ENCODE results near the gene UGT1A4.

UGT1A4 gene

DNA sequence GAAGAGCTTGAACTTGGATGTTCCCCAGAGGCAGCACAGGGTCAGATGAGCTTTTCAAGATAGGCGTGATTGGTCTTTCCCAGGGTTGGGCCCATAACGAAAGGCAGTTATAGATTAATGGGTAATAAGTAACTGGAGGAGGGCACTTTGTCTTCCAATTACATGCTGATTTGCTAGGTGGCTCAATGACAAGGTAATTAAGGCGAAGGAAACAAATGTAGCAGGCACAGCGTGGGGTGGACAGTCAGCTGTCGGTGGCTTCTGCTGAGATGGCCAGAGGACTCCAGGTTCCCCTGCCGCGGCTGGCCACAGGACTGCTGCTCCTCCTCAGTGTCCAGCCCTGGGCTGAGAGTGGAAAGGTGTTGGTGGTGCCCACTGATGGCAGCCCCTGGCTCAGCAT lies at the start of gene UGT1A4:
UGT1A4 (plus strand) TSS at position 185 of the 400 bp plus-strand sequence; CDS start at position 270, 85 bp downstream.
- DNase-seq (ENCODE audit: low read depth) = no peak

- no peak for DNase-seq (ENCODE audit: low read depth)
Measured at GRCh38 chr2:233671290-233672161, 47.0 kb upstream of the UGT1A4 start, which contains the start of gene UGT1A9. Gene UGT1A9, plus strand, starts transcription at chr2:233671898. Its CDS starts 37 bp downstream, at chr2:233671935.

GRCh38 chr2:233672886-233673285 lies 45.6 kb upstream of the UGT1A4 start:
- no peak for DNase-seq (ENCODE audit: low read depth)

DNA sequence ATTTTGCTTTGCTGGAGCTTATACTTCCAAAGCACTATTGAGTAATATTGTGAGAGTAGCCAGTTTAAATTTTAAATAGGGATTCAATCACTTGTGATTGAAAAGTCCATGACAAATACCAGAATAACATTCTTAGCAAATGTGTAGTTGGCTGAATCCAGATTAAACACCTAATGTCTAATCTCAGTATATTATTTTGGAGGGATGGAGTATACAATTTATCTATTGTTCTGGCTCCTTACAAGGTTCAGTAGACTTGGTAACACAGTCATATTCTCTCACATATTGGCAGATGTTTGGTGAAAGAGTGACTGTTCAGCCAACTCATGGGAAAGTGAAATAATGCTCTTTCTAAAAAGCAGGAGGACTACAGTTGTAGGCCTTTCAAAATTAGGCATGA lies 44.6 kb upstream of the UGT1A4 start:
- DNase-seq (ENCODE audit: low read depth) = no peak

- DNase-seq (ENCODE audit: low read depth) = no peak
Measured at GRCh38 chr2:233674314-233674713, 44.2 kb upstream of the UGT1A4 start.

GRCh38 chr2:233674995-233675394 lies 43.5 kb upstream of the UGT1A4 start:
- no peak for DNase-seq (ENCODE audit: low read depth)

DNA sequence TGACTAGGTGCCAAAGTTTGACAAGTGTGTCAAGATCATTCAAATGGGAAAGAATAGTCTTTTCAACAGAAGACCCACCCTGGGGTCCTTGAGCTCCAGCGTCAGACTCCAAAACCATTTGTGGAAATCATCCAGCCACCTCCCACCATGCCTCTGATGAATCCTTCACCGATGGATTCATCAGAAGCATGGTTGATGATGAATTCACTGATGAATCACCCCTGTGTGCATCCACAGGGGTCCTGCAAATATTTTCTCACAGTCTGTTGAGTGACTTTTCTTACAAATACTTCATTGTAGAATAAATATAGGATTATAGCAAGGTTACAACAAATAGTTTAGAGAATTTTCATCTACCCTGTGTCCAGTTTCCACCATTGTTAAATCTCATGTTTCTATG lies 42.5 kb upstream of the UGT1A4 start:
- DNase-seq (ENCODE audit: low read depth) = peak; percentile 6

GRCh38 chr2:233679196-233679595 lies 39.3 kb upstream of the UGT1A4 start:
- DNase-seq (ENCODE audit: low read depth) = no peak

DNA sequence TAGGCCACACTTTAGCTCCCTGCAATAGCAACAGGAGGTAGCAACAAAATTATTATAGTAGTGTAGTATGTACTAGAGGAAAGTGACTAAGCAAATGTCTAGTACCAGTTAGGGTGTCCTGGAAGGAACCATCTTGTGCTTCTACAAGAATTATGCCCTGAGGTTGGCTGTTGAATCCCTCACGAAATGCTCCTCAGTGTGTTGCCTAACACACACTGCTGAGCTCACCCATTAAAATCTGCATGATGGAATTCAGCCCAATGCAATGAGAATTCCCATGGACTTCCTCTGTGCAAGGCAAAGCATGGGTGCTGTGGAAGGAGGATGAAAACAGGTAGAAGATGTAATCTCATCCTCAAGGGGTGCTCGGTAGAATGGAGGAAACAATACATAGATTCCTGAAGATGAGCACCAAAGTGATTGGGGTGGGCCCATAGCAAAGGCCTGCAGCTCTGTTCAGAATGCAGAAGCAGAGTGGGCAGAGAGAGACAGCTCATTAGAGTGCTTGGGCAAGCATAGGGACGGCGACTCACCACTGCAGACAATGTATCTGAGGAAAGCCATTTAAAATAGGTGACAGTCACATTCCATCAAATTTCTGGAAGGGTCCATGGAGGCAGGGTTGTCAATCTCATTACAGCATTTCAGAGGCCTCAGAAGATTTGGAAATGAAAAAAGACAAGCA lies 38.0 kb upstream of the UGT1A4 start:
- no peak for DNase-seq (ENCODE audit: low read depth)

DNA sequence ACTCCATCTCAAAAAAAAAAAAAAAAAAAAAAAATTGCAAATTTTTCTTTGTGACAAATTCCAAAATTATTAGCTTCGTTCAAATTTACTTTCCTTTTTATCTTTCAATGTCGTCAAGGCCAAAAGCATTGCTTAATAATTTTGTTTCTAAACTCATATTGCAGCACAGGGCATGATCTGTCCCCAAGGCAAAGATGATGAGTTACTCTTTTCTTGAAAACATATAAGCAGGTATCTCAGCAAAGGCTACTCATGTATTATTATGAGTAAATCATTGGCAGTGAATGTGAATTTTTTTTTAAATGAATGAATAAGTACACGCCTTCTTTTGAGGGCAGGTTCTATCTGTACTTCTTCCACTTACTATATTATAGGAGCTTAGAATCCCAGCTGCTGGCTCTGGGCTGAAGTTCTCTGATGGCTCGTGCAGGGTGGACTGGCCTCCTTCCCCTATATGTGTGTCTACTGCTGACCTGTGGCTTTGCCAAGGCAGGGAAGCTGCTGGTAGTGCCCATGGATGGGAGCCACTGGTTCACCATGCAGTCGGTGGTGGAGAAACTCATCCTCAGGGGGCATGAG lies 36.9 kb upstream of the UGT1A4 start, which contains the start of gene UGT1A7:
UGT1A7 (plus strand) TSS at position 381 of the 579 bp plus-strand sequence; CDS start at position 418, 37 bp downstream.
- no peak for DNase-seq (ENCODE audit: low read depth)

DNA sequence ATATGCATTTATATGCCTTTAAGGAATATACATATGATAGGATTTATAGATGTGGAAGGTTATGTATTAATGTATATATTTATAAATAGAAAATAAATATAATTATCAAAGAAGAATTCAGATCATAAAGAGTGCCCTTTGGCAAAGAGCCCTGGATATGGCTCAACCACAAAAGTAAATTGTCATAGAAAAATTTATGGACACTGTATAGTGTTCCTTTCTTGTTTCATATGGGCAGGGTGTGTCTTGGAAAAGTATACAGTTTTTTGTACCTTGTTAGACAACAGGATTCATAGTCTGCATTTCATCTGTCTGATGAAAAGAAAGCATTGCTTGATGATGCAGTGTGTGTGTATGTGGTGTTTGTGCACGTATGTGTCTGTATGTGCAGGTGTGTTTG lies 33.9 kb upstream of the UGT1A4 start:
- DNase-seq (ENCODE audit: low read depth) = no peak

DNA sequence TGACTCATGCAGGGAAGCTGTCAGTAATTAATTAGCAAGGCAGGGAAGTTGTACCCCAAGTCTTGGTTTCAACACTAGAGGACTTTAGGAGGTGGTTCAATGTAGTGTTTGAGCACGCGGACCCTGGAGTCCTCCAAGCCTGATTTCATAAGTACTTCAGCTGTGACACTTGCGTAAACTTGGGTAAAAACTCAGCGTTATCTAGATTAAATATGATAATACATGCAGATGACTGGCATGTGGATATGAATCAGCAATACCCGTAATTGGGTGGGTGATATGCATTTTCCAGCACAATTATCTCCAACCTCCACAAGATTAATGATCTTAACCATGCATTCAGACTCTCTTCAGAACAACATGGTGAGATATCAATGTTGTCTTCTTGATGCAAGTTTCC lies 31.6 kb upstream of the UGT1A4 start:
- DNase-seq (ENCODE audit: low read depth) = no peak

GRCh38 chr2:233688341-233688740 lies 30.2 kb upstream of the UGT1A4 start:
- no peak for DNase-seq (ENCODE audit: low read depth)

- no peak for DNase-seq (ENCODE audit: low read depth)
Measured at GRCh38 chr2:233689031-233689430, 29.5 kb upstream of the UGT1A4 start.

- no peak for DNase-seq (ENCODE audit: low read depth)
Measured at GRCh38 chr2:233689501-233689900, 29.0 kb upstream of the UGT1A4 start.

DNA sequence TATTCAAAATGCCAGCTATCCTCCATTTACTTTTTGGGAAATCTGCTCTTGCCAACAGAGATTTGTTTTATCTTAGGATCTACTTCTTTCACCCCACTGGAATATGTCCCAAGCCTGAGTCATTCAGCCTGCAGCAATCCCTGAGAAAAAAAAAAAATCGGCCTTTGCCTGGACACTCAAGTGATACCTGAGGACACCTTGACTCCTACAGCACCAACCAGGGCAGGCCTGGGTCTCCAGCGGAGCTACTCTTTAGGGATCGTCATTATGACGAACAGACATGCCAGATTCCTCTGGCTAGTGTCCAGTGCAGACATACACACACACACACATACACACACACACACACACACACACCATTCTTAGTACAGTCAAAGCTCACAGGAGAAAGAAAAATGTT lies 28.1 kb upstream of the UGT1A4 start:
- DNase-seq (ENCODE audit: low read depth) = no peak

DNA sequence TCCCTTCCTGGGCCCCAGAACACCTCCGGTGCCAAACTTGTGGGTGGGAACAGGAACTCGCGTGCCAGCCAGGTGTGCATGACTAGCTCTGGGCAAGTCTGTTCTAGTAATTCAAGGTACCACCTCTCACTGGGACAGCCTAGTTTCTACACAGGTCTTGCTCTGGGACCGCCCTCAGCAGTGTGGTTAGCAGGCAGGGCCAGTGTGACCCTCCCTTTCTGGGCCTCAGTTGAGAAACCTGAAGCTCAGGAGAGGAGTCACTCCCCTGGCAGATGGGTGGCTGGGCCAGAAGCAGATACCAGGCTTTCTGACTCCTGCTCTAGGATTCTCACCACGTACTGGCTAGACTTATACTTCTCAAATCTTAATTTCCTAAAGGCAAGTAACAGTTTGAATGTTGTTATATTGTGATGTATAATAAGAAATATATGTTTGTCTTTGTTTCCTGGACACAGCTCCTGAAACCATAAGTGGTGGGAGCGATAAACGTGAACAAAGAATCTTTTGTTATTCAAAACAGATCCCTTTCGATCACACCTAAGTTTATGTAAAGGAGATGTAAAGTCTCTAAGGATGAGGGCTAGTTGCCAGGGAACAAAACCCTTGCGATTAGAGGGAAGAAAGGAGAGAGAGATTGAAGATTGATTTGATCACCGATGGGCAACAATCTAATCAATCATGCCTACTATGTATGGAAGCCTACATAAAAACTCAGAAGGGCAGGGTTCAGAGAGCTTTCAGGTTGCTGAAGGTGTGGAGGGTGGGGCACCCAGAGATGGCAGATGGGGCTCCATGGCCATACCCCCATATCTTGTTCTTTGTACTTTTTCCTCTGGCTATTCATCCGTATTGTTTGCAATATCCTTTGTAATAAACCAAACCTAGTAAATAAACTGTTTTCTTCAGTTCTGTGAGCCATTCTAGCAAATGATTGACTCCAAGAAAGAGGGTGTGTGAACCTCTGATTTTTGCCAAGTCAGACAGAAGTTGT lies 26.8 kb upstream of the UGT1A4 start:
- no peak for DNase-seq (ENCODE audit: low read depth)

GRCh38 chr2:233692648-233693047 lies 25.9 kb upstream of the UGT1A4 start, which contains the start of gene UGT1A6:
Gene UGT1A6, plus strand, starts transcription at chr2:233692890. Its CDS starts 115 bp downstream, at chr2:233693005.
- no peak for DNase-seq (ENCODE audit: low read depth)

DNA sequence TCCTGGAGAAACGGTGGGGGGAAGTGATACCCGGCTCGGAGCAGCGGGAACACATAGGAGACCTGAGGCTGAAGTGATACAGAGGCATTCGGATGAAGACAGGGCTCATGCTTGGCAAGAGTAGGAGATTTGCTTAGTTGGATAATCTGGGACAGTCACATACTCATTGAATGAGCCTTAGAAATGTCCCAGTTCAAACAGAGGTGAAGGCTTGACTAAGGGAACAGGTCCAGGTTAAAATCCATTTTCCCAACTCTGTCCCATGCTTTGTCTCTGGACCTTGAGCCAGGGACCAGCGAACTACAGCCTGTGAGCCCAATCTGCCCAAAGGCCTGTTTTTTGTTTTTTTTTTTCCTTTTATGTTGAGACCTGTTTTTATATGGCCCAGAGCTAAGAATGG lies 24.6 kb upstream of the UGT1A4 start:
- no peak for DNase-seq (ENCODE audit: low read depth)

DNA sequence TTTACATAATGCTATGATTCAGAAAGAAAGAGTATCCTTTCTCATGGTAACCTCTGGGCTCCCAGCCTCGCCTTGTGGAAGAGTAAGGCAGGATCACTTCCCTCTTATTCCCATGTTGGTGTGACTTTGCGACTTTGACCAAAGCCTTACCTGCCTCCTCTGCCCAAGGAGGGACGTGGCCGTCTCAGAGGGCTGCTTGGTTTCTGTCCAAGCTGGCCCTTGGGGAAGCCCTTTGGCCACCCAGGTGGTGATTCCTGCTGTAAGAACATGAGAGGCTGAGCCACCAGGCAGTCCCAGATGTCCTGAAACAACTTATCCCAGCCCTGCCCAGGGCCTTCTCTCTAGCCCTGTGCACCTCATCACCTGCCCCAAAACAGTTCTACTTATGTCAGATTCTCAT lies 19.8 kb upstream of the UGT1A4 start:
- no peak for DNase-seq (ENCODE audit: low read depth)

GRCh38 chr2:233699424-233700027 lies 19.0 kb upstream of the UGT1A4 start:
- DNase-seq (ENCODE audit: low read depth) = no peak
